HG02571 (cell line): ENCODE data around the gene NRF1.

Experiments used
- ATAC-seq: cut with Tn5 transposase; IDR thresholded peaks from one replicate; pipeline ENCODE4 v1.9.1; 2021; ENCODE audit warnings: mild to moderate bottlenecking, moderate library complexity; ENCODE audit not compliant: unreplicated experiment

The NRF1 gene

GRCh38 chr7:129676017-129676897, 64.7 kb downstream of the NRF1 start:
- no peak for ATAC-seq

- no peak for ATAC-seq
Measured at GRCh38 chr7:129677796-129678195, 66.3 kb downstream of the NRF1 start.

GRCh38 chr7:129678606-129679005, 67.1 kb downstream of the NRF1 start:
- ATAC-seq, result no peak

- ATAC-seq, result no peak
Measured at GRCh38 chr7:129680400-129680799, 68.9 kb downstream of the NRF1 start.

GRCh38 chr7:129684777-129685176, 73.3 kb downstream of the NRF1 start:
- no peak for ATAC-seq

GRCh38 chr7:129686063-129686462, 74.5 kb downstream of the NRF1 start:
- no peak for ATAC-seq

- ATAC-seq, result no peak
Measured at GRCh38 chr7:129688503-129689222, 77.1 kb downstream of the NRF1 start.

- no peak for ATAC-seq
Measured at GRCh38 chr7:129689995-129690581, 78.6 kb downstream of the NRF1 start.

- no peak for ATAC-seq
Measured at GRCh38 chr7:129690701-129691100, 79.2 kb downstream of the NRF1 start.

GRCh38 chr7:129698516-129699418, 87.2 kb downstream of the NRF1 start:
- ATAC-seq, result no peak

GRCh38 chr7:129702316-129702715, 90.8 kb downstream of the NRF1 start:
- ATAC-seq, result no peak

GRCh38 chr7:129702761-129703338, 91.3 kb downstream of the NRF1 start:
- no peak for ATAC-seq

GRCh38 chr7:129703751-129704150, 92.2 kb downstream of the NRF1 start:
- ATAC-seq, result no peak

- ATAC-seq, result no peak
Measured at GRCh38 chr7:129707910-129708499, 96.5 kb downstream of the NRF1 start.

GRCh38 chr7:129713544-129713943, 102.0 kb downstream of the NRF1 start:
- no peak for ATAC-seq

GRCh38 chr7:129714514-129715063, 103.1 kb downstream of the NRF1 start:
- no peak for ATAC-seq

GRCh38 chr7:129719980-129720732, 108.6 kb downstream of the NRF1 start:
- ATAC-seq, result no peak

GRCh38 chr7:129721068-129721467, 109.5 kb downstream of the NRF1 start:
- no peak for ATAC-seq

GRCh38 chr7:129723679-129724078, 112.2 kb downstream of the NRF1 start:
- ATAC-seq, result no peak
